Measurements from ENCODE around the gene SCGN.

The SCGN gene

GRCh38 chr6:25641377-25641776 is 10.6 kb upstream of the SCGN start:
- DNase-seq, result no peak

- DNase-seq, result no peak
Measured at GRCh38 chr6:25641940-25642666, 9.9 kb upstream of the SCGN start.

- DNase-seq, result no peak
Measured at GRCh38 chr6:25642667-25643328, 9.2 kb upstream of the SCGN start.

- DNase-seq, result no peak
Measured at GRCh38 chr6:25645916-25646315, 6.1 kb upstream of the SCGN start.

GRCh38 chr6:25649611-25650010 is 2.4 kb upstream of the SCGN start:
- no peak for DNase-seq

GRCh38 chr6:25655723-25656122 is 3.7 kb downstream of the SCGN start:
- no peak for DNase-seq

GRCh38 chr6:25659633-25660368 is 7.8 kb downstream of the SCGN start:
- no peak for DNase-seq

GRCh38 chr6:25660512-25660911 is 8.5 kb downstream of the SCGN start:
- DNase-seq, result no peak

GRCh38 chr6:25661129-25661779 is 9.2 kb downstream of the SCGN start:
- DNase-seq, result no peak

GRCh38 chr6:25665455-25665854 is 13.4 kb downstream of the SCGN start:
- no peak for DNase-seq

GRCh38 chr6:25669413-25669812 is 17.4 kb downstream of the SCGN start:
- no peak for DNase-seq

- no peak for DNase-seq
Measured at GRCh38 chr6:25670208-25670607, 18.2 kb downstream of the SCGN start.

- DNase-seq, result no peak
Measured at GRCh38 chr6:25670793-25671513, 18.9 kb downstream of the SCGN start.

- DNase-seq, result no peak
Measured at GRCh38 chr6:25671652-25672051, 19.6 kb downstream of the SCGN start.

- DNase-seq, result no peak
Measured at GRCh38 chr6:25675167-25675566, 23.2 kb downstream of the SCGN start.

GRCh38 chr6:25676775-25677174 is 24.8 kb downstream of the SCGN start:
- DNase-seq, result no peak

GRCh38 chr6:25681848-25682247 is 29.8 kb downstream of the SCGN start:
- DNase-seq, result no peak

GRCh38 chr6:25682324-25682723 is 30.3 kb downstream of the SCGN start:
- no peak for DNase-seq

- DNase-seq, result no peak
Measured at GRCh38 chr6:25684565-25684964, 32.5 kb downstream of the SCGN start.

GRCh38 chr6:25685251-25685650 is 33.2 kb downstream of the SCGN start:
- DNase-seq, result no peak

- DNase-seq, result no peak
Measured at GRCh38 chr6:25685896-25686295, 33.9 kb downstream of the SCGN start.

- no peak for DNase-seq
Measured at GRCh38 chr6:25686856-25687255, 34.8 kb downstream of the SCGN start.

- DNase-seq, result no peak
Measured at GRCh38 chr6:25689966-25690365, 38.0 kb downstream of the SCGN start.

All from activated effector memory CD4-positive, alpha-beta T cell treated with anti-CD3 and anti-CD28 coated beads, Interleukin-2, amount 50 U/mL, for 16 hours (primary cell).